Mucosa of rectum (tissue), 2 donors: ENCODE measurements around the gene ABHD5.

Experiments used
- H3K27ac ChIP-seq, 2 donors: one replicate each; pipeline ENCODE4 v1.7.0; 2013; ENCODE audit warnings: inconsistent platforms in 2 of 2, low read depth in 2 of 2, low read length in 2 of 2
- H3K27me3 ChIP-seq, 2 donors: one replicate each; pipeline ENCODE4 v1.7.0; 2013; ENCODE audit warnings: low read length in 2 of 2; ENCODE audit not compliant: control insufficient read depth in 2 of 2, insufficient read depth in 2 of 2
- H3K36me3 ChIP-seq, 2 donors: one replicate each; pipeline ENCODE4 v1.7.0; 2013; ENCODE audit warnings: low read length in 2 of 2; ENCODE audit not compliant: control insufficient read depth in 2 of 2, insufficient read depth in 2 of 2
- H3K4me1 ChIP-seq, 2 donors: one replicate each; pipeline ENCODE4 v1.7.0; 2013; ENCODE audit warnings: low read length in 2 of 2, mild to moderate bottlenecking in 1 of 2; ENCODE audit not compliant: control insufficient read depth in 2 of 2, insufficient read depth in 2 of 2
- H3K4me3 ChIP-seq, 2 donors: one replicate each; pipeline ENCODE4 v1.7.0; 2013; ENCODE audit warnings: low read length in 2 of 2
- H3K9ac ChIP-seq, 2 donors: one replicate each; pipeline ENCODE4 v1.7.0; 2013; ENCODE audit warnings: low read length in 2 of 2, low read depth in 1 of 2, mild to moderate bottlenecking in 1 of 2
- H3K9me3 ChIP-seq, 2 donors: one replicate each; pipeline ENCODE4 v1.7.0; 2013; ENCODE audit warnings: low read length in 2 of 2; ENCODE audit not compliant: control insufficient read depth in 2 of 2
- donor health status: healthy.
- donor health status: Normal muscosa, but diverticular disease.

Gene ABHD5

DNA sequence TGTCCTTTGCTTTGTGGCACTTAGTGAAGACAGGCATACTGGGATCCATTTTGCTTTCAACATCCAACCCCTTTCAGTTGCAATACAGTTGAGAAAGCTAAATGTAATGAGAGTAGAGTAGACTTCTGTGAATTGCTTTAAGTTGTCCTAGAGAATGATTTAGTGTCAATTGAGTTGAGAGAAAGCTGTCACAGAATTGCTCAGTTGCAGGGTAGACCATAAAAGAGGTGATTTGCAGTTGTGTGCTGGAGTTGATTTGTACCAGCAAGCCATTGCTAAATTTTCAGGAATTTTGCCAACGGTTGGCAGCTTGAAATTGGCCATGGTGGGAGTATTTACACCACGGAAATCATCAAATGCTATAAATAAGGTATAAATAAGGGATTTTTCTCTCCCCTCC lies 2.2 kb downstream of the ABHD5 start:
- no peaks in the 10 kb centered on the region for H3K27me3 ChIP-seq
- no peaks in the 10 kb centered on the region for H3K36me3 ChIP-seq
- H3K4me1 ChIP-seq, result peaks cover 8 to 14% of the 10 kb centered on the region in 2 donors
- no peaks in the 10 kb centered on the region for H3K9me3 ChIP-seq
- H3K27ac ChIP-seq, result no peak overlapping the region
- H3K9ac ChIP-seq, result no peak overlapping the region
- no peak overlapping the region for H3K4me3 ChIP-seq

DNA sequence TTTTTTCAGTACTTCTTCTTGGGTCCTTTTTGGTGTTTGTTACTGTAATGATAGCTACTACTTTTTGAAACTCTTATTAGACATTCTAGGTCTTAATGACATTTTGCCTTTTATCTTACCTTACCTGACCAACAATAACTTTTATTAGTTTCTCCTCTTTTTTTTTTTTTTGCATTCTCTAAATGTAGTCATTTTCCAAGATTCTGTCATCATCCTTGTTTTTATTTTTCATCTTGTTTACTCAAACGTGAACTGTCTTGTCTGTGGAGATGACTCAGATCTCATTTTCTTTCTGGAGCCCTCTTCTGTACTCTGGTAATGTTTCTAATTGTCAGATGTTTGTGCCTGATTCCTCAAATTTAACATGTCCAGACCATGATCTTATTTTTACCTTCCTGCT lies 2.9 kb downstream of the ABHD5 start:
- peaks cover 8 to 14% of the 10 kb centered on the region in 2 donors for H3K4me1 ChIP-seq

DNA sequence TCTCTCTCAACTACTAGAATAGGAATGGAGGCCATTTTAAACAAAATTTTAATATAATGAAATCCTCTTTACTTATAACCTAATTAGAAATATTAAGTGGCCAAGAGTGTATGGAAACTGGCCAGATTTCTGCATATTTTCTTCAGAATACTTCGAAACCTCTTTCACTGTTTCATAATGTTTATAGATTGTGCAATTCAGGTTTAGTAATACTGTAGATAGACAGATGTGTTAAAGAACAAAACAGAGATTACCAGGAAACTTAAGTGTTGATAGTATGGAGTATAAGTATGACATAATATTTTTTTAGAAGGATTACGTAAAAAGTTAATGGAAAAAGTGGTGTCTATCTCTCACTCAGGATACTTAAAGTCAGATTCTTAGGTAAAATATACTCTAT lies 4.7 kb downstream of the ABHD5 start:
- H3K36me3 ChIP-seq, result no peaks in the 10 kb centered on the region
- H3K9ac ChIP-seq, result no peak overlapping the region
- H3K27me3 ChIP-seq, result no peaks in the 10 kb centered on the region
- H3K9me3 ChIP-seq, result no peaks in the 10 kb centered on the region
- H3K4me3 ChIP-seq, result no peak overlapping the region
- H3K4me1 ChIP-seq, result peaks cover under 1 to 4% of the 10 kb centered on the region in 2 donors
- no peak overlapping the region for H3K27ac ChIP-seq

More for the DNA sequence above, 2.9 kb downstream of the ABHD5 start:
- Histone ChIP-seq H3K36me3 (no peaks in the 10 kb centered on the region), H3K4me3 (no peak overlapping the region), H3K9me3 (no peaks in the 10 kb centered on the region), H3K27me3 (no peaks in the 10 kb centered on the region), H3K9ac (no peak overlapping the region), H3K27ac (no peak overlapping the region)

DNA sequence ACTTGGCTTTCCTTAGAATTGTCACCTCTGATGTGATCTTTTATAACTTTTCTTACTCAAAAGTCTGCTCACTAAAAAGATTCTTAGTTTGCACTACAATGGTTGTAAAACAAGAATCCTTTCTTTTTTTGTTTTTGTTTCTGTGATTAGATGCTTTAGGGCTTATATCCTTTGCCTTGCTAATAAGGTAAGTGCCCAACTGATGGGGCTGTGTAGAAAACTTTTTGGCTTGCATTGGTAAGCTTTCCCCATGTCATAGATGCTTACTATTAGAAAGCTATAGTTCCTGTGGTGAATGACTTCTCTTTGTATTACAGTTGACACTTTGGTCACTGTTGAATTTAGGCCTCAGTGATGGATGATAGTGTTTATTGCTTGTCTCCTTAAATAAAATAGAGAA lies 5.1 kb downstream of the ABHD5 start:
- Histone ChIP-seq H3K36me3 (no peaks in the 10 kb centered on the region), H3K9ac (no peak overlapping the region), H3K27ac (no peak overlapping the region), H3K27me3 (no peaks in the 10 kb centered on the region), H3K4me3 (no peak overlapping the region), H3K9me3 (no peaks in the 10 kb centered on the region), H3K4me1 (peaks cover 0 to 4% of the 10 kb centered on the region in 2 donors)

DNA sequence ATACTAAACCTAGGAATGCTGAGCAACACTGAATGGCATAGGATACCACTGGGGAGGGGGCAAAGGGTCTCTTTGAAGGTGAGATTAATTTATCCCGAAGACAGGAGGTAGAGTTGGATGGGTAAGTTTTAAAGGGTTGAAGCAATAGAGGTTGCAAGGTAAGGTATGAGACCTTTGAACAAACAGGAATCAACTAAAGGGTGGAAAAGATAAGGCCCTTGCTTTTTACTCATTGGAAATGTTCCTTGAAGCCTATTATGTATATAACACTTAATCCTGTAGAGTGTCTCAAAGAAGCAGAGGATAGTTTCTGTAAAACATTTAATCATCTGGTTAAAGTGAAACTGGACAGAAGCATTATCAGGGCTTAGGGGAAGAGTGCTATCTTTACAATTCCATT lies 5.7 kb downstream of the ABHD5 start:
- Histone ChIP-seq H3K4me1 (peaks cover 0 to 4% of the 10 kb centered on the region in 2 donors), H3K4me3 (no peak overlapping the region), H3K27me3 (no peaks in the 10 kb centered on the region), H3K9me3 (no peaks in the 10 kb centered on the region), H3K36me3 (no peaks in the 10 kb centered on the region), H3K27ac (no peak overlapping the region), H3K9ac (no peak overlapping the region)

DNA sequence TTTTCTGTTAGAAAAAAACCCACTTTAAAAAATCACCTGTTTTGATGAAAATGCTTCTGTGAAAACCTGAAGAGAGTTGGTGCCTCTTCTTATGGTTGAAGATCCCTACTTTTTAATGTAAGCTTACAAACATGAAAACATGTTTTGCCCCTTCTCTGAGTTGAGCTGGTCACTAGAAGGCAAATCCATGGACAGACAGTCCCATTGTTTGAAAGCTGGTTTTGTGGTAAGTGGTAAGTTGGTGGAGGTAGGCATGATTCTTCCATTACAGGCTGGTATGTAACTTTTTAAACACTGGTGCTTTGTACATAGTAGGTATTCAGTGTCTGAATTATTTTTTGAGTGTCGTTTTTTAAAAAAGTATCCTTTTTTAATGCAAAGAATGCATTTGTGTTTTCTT lies 6.1 kb downstream of the ABHD5 start:
- peaks cover 0 to 3% of the 10 kb centered on the region in 2 donors for H3K36me3 ChIP-seq
- H3K4me3 ChIP-seq, result no peak overlapping the region
- H3K27me3 ChIP-seq, result no peaks in the 10 kb centered on the region
- H3K27ac ChIP-seq, result no peak overlapping the region
- no peaks in the 10 kb centered on the region for H3K9me3 ChIP-seq
- peaks cover 0 to 4% of the 10 kb centered on the region in 2 donors for H3K4me1 ChIP-seq
- no peak overlapping the region for H3K9ac ChIP-seq

DNA sequence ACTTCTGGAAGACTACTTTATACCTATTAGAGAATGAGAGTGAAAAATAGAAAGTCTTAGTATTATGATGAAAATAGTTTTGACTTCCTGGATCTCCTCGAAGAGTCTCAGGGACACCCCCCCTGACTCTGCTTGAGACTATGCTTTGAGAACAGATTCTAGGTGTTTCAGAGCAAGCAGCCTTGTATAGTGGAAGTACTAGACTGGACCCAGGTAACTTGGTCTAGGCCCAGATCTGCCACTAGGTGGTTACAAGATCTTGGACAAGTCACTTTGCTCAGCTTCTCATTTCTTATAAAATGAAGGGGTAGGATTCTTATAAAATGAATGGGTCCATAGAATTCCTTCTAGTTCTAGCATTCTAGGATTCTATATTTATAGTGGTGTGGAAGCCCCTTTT lies 9.1 kb downstream of the ABHD5 start:
- peaks cover 5 to 14% of the 10 kb centered on the region in 2 donors for H3K36me3 ChIP-seq
- no peaks in the 10 kb centered on the region for H3K9me3 ChIP-seq
- no peaks in the 10 kb centered on the region for H3K27me3 ChIP-seq
- H3K4me1 ChIP-seq, result no peaks in the 10 kb centered on the region
- H3K27ac ChIP-seq, result no peak overlapping the region
- no peak overlapping the region for H3K4me3 ChIP-seq
- no peak overlapping the region for H3K9ac ChIP-seq

DNA sequence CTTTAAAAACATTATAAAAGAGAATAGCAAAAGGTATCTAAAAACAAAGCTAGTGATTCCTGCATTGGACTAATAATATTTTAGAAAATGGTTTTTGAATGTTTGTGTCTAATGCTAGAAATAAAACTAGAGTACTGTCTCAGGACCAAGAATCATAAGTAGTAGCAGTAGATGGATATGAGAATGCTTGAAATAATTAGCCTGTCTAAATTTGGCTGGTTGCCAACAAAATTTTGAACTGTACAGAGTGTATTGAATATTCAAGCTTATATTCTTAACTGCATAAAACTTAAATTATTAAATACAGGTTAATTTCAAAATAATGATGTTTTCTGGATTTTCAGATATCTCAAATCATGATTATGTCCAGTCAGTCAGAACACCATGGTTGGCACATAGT lies 14.0 kb downstream of the ABHD5 start:
- Histone ChIP-seq H3K27me3 (no peaks in the 10 kb centered on the region), H3K4me1 (no peaks in the 10 kb centered on the region), H3K9ac (no peak overlapping the region), H3K36me3 (peaks cover 5 to 14% of the 10 kb centered on the region in 2 donors), H3K9me3 (no peaks in the 10 kb centered on the region), H3K4me3 (no peak overlapping the region), H3K27ac (no peak overlapping the region)

DNA sequence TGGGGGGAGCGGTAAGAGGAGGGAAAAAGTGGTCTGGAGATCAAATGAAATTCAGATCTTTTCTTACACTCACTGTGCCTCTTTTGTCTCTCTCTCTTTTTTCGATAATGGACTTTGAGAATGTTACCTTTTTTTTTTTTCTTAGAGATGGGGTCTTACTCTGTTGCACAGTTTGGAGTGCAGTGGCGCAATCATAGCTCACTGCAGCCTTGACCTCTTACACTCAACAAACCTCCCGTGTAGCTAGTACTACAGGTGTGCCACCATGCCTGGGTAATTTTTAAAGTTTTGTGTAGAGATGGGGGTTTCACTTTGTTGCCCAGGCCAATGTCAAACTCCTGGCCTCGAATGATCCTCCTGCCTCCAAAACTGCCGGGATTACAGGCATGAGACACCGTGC lies 15.6 kb downstream of the ABHD5 start:
- Histone ChIP-seq H3K36me3 (peaks cover 5 to 14% of the 10 kb centered on the region in 2 donors), H3K9me3 (no peaks in the 10 kb centered on the region), H3K27me3 (no peaks in the 10 kb centered on the region), H3K27ac (no peak overlapping the region), H3K4me1 (no peaks in the 10 kb centered on the region), H3K9ac (no peak overlapping the region), H3K4me3 (no peak overlapping the region)

DNA sequence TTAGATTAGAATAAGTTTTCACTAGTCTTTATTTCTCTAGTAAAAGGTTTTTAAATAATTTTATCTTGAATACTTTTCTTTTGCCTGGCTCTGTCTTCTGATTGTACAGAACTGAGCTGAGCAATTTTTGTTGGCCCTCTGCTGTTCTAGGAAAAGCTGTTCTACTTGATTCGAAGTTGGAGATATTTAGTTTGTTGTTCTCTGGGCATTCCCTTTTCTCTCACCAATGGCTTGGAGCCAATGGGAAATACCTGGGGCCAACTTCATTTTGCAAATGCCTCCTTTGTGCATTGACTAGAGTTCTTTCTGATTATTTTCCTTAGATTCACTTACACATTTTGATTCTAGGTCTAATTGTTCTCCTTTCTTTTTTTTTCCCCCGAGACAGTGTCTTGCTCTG lies 16.5 kb downstream of the ABHD5 start:
- H3K27ac ChIP-seq, result no peak overlapping the region
- H3K9me3 ChIP-seq, result no peaks in the 10 kb centered on the region
- no peaks in the 10 kb centered on the region for H3K4me1 ChIP-seq
- no peaks in the 10 kb centered on the region for H3K27me3 ChIP-seq
- no peak overlapping the region for H3K4me3 ChIP-seq
- no peak overlapping the region for H3K9ac ChIP-seq
- H3K36me3 ChIP-seq, result peaks cover 6 to 13% of the 10 kb centered on the region in 2 donors

DNA sequence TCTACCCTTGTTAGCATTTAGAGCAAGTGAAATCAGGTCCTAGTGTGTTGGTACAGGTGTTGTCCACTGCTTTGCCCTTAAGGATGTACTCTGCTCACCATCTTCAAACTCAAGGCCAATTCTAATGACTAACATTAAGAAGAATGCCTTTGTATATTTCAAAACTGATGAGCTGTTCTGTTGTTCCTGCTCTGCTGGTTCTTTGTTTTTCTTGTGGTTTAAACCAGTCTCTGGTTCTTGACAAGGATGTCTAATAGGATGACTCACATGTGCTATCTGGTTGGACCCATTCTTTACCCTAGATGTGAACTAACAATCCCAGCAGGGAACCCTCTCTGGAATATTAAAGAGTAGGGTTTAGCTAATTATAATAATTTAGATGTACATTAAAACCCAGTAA lies 17.3 kb downstream of the ABHD5 start:
- no peak overlapping the region for H3K4me3 ChIP-seq
- peaks cover 10 to 14% of the 10 kb centered on the region in 2 donors for H3K36me3 ChIP-seq
- no peaks in the 10 kb centered on the region for H3K9me3 ChIP-seq
- no peaks in the 10 kb centered on the region for H3K4me1 ChIP-seq
- H3K27me3 ChIP-seq, result no peaks in the 10 kb centered on the region
- no peak overlapping the region for H3K27ac ChIP-seq
- no peak overlapping the region for H3K9ac ChIP-seq
